Natural killer cell (primary cell): ENCODE results near the gene SPDEF. TPM values are rescaled to one million over a fixed set of nuclear protein-coding genes. Genes with fewer than 3 reads are reported as not detected.

Experiments
- ATAC-seq, 3 donors: fragments of 150-1000 bp in 2 of 3; fragments of 200-7000 bp in 1 of 3; cut with Tn5 transposase; 1 replicate in 1 of 3; 2 replicates in 2 of 3; pipeline ENCODE4 v1.10.0; 2021; ENCODE audit warnings: mild to moderate bottlenecking in 2 of 3, moderate library complexity in 2 of 3
- DNase-seq, 2 donors: peaks; one replicate each; pipeline versions ENCODE4 v3.0.0 to v3.0.0-alpha.2; 2013 to 2021; ENCODE audit warnings: mixed read lengths in 1 of 2
- H3K27ac ChIP-seq: one replicate; pipeline ENCODE4 v1.5.1; 2013; ENCODE audit warnings: mild to moderate bottlenecking, low read length
- H3K27me3 ChIP-seq: one replicate; pipeline ENCODE4 v1.6.1; 2013; ENCODE audit warnings: low read length; ENCODE audit not compliant: control insufficient read depth, insufficient read depth
- H3K36me3 ChIP-seq: one replicate; pipeline ENCODE4 v1.6.1; 2013; ENCODE audit warnings: low read length; ENCODE audit not compliant: control insufficient read depth, insufficient read depth
- H3K4me1 ChIP-seq: one replicate; pipeline ENCODE4 v1.6.1; 2013; ENCODE audit warnings: low read length; ENCODE audit not compliant: control insufficient read depth, insufficient read depth
- H3K4me3 ChIP-seq: one replicate; pipeline ENCODE4 v1.5.1; 2013; ENCODE audit warnings: low read length
- H3K9me3 ChIP-seq: one replicate; pipeline ENCODE4 v1.6.1; 2013; ENCODE audit warnings: low read length; ENCODE audit not compliant: control insufficient read depth, insufficient read depth
- H3K27ac Mint-ChIP-seq, 2 donors: one replicate each; pipeline ENCODE4 v1.8.0; 2022; ENCODE audit warnings: mild to moderate bottlenecking in 2 of 2, mixed read lengths in 2 of 2, moderate library complexity in 1 of 2
- H3K27me3 Mint-ChIP-seq, 2 donors: one replicate each; pipeline ENCODE4 v1.8.0; 2022; ENCODE audit warnings: low read depth in 2 of 2, mixed read lengths in 2 of 2
- H3K36me3 Mint-ChIP-seq: one replicate; pipeline ENCODE4 v1.8.0; 2022; ENCODE audit warnings: mixed read lengths
- H3K4me1 Mint-ChIP-seq, 2 donors: one replicate each; pipeline ENCODE4 v1.8.0; 2022; ENCODE audit warnings: mixed read lengths in 2 of 2
- H3K4me3 Mint-ChIP-seq: one replicate; pipeline ENCODE4 v1.8.0; 2022; ENCODE audit warnings: mild to moderate bottlenecking, moderate library complexity, mixed read lengths
- H3K9me3 Mint-ChIP-seq, 2 donors: one replicate each; pipeline ENCODE4 v1.8.0; 2022; ENCODE audit warnings: mixed read lengths in 2 of 2
- WGBS: methylation state at CpG from one replicate; pipeline ENCODE4 v1.1.7; 2013; ENCODE audit warnings: missing lambda C conversion rate; ENCODE audit not compliant: insufficient coverage; 5-methylcytosine and 5-hydroxymethylcytosine counted together
- intact Hi-C: fragments of 100-400 bp; cut with micrococcal nuclease; formaldehyde crosslinking; loops from one replicate; pipeline ENCODE4 v1.14.2; 2022
- total RNA-seq, 4 donors: library from RNA; stranded (reverse); fragments of 120-200 nt in 1 of 4; gene quantifications; one replicate each; pipeline versions ENCODE4 v1.2.3 to v1.2.4, GENCODE V29; 2013 to 2022
- TF ChIP-seq, protein P1 (sequence below): fragments of 200-600 bp; IDR thresholded peaks from one replicate; pipeline ENCODE4 v1.8.0; 2022; ENCODE audit warnings: antibody characterized with exemption

The SPDEF gene
- total RNA-seq, 3 donors from 2014 or later (not counting 1 experiment from before 2014, with no cell fraction given): 0.25 to 0.68 (median 0.45) TPM

DNA sequence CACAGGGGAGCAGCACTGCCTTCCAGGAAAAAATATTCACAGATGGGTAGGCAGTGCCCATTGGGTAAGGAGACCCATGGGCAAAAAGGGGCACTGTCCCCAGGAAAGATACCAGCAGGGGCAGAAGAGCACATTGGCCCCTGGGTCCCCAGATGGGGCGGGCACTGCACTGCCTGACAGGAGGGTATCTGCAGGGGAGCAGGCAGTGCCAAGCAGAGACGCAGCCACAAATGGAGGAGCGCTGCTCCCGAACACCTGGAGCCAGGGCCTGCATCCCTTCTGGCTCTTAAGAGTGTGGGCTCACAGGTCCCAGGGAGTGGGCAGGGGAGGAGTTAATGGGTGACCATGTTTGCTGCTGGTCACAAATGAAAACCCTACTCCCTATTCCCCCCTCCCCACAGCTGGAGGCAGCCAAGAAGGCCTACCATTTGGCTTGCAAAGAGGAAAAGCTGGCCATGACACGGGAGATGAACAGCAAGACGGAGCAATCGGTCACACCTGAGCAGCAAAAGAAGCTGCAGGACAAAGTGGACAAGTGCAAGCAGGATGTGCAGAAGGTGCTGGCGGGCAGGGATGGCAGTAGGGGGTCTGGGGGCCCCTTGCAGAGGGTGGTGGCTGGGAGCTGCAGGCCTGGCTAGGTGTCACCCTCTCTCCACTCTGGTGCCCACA lies 27.0 kb downstream of the SPDEF start:
- H3K27ac ChIP-seq: no peak overlapping the region
- DNase-seq (no peak), ATAC-seq (no peak)
- H3K9me3 ChIP-seq: no peaks in the 10 kb centered on the region
- H3K36me3 ChIP-seq: no peaks in the 10 kb centered on the region
- H3K27me3 ChIP-seq: no peaks in the 10 kb centered on the region
- Mint-ChIP-seq H3K4me3 (no peak overlapping the region), H3K36me3 (no peaks in the 10 kb centered on the region), H3K9me3 (no peaks in the 10 kb centered on the region), H3K27me3 (no peaks in the 10 kb centered on the region), H3K27ac (no peak overlapping the region), H3K4me1 (peaks cover 7 to 8% of the 10 kb centered on the region in 2 donors)
- TF ChIP-seq, protein P1, sequence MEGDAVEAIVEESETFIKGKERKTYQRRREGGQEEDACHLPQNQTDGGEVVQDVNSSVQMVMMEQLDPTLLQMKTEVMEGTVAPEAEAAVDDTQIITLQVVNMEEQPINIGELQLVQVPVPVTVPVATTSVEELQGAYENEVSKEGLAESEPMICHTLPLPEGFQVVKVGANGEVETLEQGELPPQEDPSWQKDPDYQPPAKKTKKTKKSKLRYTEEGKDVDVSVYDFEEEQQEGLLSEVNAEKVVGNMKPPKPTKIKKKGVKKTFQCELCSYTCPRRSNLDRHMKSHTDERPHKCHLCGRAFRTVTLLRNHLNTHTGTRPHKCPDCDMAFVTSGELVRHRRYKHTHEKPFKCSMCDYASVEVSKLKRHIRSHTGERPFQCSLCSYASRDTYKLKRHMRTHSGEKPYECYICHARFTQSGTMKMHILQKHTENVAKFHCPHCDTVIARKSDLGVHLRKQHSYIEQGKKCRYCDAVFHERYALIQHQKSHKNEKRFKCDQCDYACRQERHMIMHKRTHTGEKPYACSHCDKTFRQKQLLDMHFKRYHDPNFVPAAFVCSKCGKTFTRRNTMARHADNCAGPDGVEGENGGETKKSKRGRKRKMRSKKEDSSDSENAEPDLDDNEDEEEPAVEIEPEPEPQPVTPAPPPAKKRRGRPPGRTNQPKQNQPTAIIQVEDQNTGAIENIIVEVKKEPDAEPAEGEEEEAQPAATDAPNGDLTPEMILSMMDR: no peak
- H3K4me1 ChIP-seq: peaks cover 23% of the 10 kb centered on the region
- WGBS: 94% methylated on average over 8 of the region's 8 CpGs
- intact Hi-C loops: loop anchor here (5.0 kb wide), 1 partner anchor 287 kb away; no protein-coding TSS in a partner anchor
- no peak overlapping the region for H3K4me3 ChIP-seq

DNA sequence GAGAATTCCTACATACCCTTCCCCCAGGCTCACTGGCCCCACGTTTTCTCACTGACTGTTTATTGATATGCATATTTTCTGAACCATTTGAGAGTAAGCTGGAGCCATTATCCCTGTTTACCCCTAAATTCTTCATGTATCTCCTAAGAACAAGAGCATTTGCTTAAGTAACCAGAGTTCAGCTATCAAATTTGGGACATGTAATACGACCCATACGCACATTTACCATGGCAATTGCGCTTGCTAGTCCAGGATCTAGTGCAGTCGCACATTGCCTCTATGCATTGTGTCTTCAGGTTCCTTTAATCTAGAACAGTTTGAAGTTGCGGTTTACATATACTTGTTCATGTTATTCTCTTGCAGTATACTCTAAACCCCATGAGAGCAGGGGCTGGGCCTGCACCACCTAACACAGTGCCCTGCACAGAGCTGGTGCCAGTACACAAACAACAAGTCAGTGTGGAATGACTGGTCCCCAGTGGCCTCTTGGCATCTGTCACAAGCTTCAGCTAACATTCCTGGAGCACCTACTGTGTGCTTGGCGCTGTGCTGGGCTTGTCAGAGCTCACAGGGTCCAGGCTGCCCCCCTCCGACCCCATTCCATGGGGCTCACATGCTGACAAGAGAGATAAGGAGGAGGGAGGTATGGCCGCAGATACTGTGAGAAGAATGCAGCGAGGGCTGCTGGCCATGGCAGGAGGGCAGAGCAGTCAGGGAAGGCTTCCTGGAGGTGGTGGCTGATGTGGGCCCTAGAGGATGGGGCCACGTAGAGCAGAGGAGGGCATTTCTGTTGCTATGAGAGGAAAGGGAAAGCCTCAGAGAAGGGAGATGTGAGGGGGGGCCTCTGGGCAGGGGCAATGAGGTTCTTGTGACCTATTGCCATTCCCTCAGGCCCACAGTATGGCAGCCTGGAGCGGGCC lies 28.1 kb downstream of the SPDEF start:
- Mint-ChIP-seq H3K4me3 (peak overlapping the region; percentile 73), H3K4me1 (peaks cover 16 to 17% of the 10 kb centered on the region in 2 donors), H3K36me3 (no peaks in the 10 kb centered on the region), H3K27me3 (no peaks in the 10 kb centered on the region), H3K9me3 (no peaks in the 10 kb centered on the region), H3K27ac (peak overlapping the region in 1 of 2 donors; percentile 30)
- TF ChIP-seq, protein P1: no peak
- H3K4me1 ChIP-seq: peaks cover 34% of the 10 kb centered on the region
- no peak overlapping the region for H3K27ac ChIP-seq
- no peak for DNase-seq
- no peak for ATAC-seq
- intact Hi-C loops: loop anchor here (2.0 to 5.0 kb wide), 2 partner anchors 81 to 286 kb away; no protein-coding TSS in a partner anchor
- WGBS: 95% methylated on average over 11 of the region's 12 CpGs
- no peaks in the 10 kb centered on the region for H3K9me3 ChIP-seq
- no peaks in the 10 kb centered on the region for H3K36me3 ChIP-seq
- no peak overlapping the region for H3K4me3 ChIP-seq
- H3K27me3 ChIP-seq: no peaks in the 10 kb centered on the region

DNA sequence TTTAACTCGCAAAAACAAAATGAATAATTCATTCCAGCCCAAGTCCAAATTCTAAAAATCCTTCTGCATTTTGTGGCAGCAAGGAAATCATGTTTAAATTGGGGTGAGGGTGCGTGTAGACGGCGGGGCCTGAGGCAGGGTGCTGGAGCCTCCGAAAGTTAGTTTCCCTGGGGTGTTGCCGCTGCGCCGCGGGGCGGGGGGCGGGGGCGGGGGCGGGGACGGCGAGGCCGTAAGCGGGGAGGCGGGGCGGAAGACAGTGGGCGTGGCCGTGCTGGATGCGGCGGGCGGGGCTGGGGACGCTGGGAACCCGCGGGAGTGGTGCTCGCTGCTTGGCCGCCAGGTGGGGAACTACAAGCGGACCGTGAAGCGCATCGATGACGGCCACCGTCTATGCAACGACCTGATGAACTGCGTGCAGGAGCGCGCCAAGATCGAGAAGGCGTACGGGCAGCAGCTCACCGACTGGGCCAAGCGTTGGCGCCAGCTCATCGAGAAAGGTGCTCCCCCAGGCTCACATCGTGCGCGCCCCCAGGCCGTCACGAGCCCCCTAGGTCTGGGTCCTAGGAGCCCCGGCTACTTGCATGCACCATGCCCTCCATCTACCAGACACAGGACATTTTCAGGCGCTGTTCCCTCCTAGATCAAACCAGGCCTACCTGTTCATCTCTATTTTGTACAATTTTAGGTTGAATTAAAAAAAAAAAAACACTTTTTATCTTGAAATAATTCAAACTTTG lies 29.0 kb downstream of the SPDEF start:
- Mint-ChIP-seq H3K36me3 (no peaks in the 10 kb centered on the region), H3K27ac (peak overlapping the region in 1 of 2 donors; percentile 30), H3K4me1 (peaks cover 20 to 21% of the 10 kb centered on the region in 2 donors), H3K9me3 (no peaks in the 10 kb centered on the region), H3K27me3 (no peaks in the 10 kb centered on the region), H3K4me3 (peak overlapping the region; percentile 73)
- Histone ChIP-seq H3K9me3 (no peaks in the 10 kb centered on the region), H3K27ac (peak overlapping the region; percentile 2), H3K4me3 (peak overlapping the region; percentile 5), H3K27me3 (no peaks in the 10 kb centered on the region), H3K4me1 (peaks cover 42% of the 10 kb centered on the region), H3K36me3 (no peaks in the 10 kb centered on the region)
- peak; percentile 96 to 99 (median 98) for ATAC-seq
- TF ChIP-seq, protein P1: peak; percentile 72
- intact Hi-C loops: loop anchor here (2.0 to 5.0 kb wide), 2 partner anchors 82 to 285 kb away; no protein-coding TSS in a partner anchor
- peak; percentile 93 to 97 for DNase-seq
- 4% methylated on average over 51 of the region's 53 CpGs for WGBS
